Activated CD8-positive, alpha-beta T cell treated with anti-CD3 and anti-CD28 coated beads, Interleukin-2, amount 10 ng/mL, durations not matched to agents 7 days and 5 days (primary cell): ENCODE measurements around the gene EMP2. TPM values are rescaled to one million over a fixed set of nuclear protein-coding genes. Genes with fewer than 3 reads are reported as not detected.

ENCODE experiments used
- ATAC-seq: fragments of 150-1000 bp; cut with Tn5 transposase; one replicate; pipeline ENCODE4 v1.10.0; 2021; ENCODE audit warnings: moderate library complexity
- CTCF ChIA-PET: fragments of 350-600 bp; sonication (Branson Sonifier 250); formaldehyde crosslinking; loops from one replicate; lab custom pipeline; 2021; ENCODE audit warnings: antibody characterized with exemption; lab: Charles Lee
- POLR2A ChIA-PET: fragments of 350-600 bp; sonication (Branson Sonifier 250); formaldehyde crosslinking; loops from one replicate; lab custom pipeline; 2021; ENCODE audit warnings: antibody characterized with exemption; lab: Charles Lee
- DNase-seq: peaks from one replicate; pipeline ENCODE4 v3.0.0-alpha.2; 2020
- H3K27ac Mint-ChIP-seq: one replicate; pipeline ENCODE4 v1.8.0; 2021; ENCODE audit warnings: mild to moderate bottlenecking, mixed read lengths
- H3K27me3 Mint-ChIP-seq: one replicate; pipeline ENCODE4 v1.8.0; 2021; ENCODE audit warnings: low read depth, mixed read lengths
- H3K36me3 Mint-ChIP-seq: one replicate; pipeline ENCODE4 v1.8.0; 2021; ENCODE audit warnings: low read depth, mixed read lengths
- H3K4me1 Mint-ChIP-seq: one replicate; pipeline ENCODE4 v1.8.0; 2021; ENCODE audit warnings: low read depth, mixed read lengths
- H3K4me3 Mint-ChIP-seq: one replicate; pipeline ENCODE4 v1.8.0; 2021; ENCODE audit warnings: mild to moderate bottlenecking, mixed read lengths
- H3K9me3 Mint-ChIP-seq: one replicate; pipeline ENCODE4 v1.8.0; 2022; ENCODE audit warnings: mixed read lengths; ENCODE audit not compliant: insufficient read depth
- total RNA-seq, 2 experiments: library from RNA; stranded (reverse); gene quantifications; one replicate each; pipeline ENCODE4 v1.2.3, GENCODE V29; 2021

The EMP2 gene
- total RNA-seq, 2 experiments from 2014 or later = not detected

- H3K4me1 Mint-ChIP-seq = no peaks in the 10 kb centered on the region
- CTCF ChIA-PET = no interaction called here
Measured at GRCh38 chr16:10606607-10607006, 26.2 kb upstream of the EMP2 start.

GRCh38 chr16:10605636-10606035 is 25.2 kb upstream of the EMP2 start:
- Mint-ChIP-seq H3K27me3 (no peaks in the 10 kb centered on the region), H3K4me3 (no peak overlapping the region), H3K36me3 (no peaks in the 10 kb centered on the region), H3K4me1 (no peaks in the 10 kb centered on the region), H3K27ac (no peak overlapping the region), H3K9me3 (no peaks in the 10 kb centered on the region)
- ChIA-PET POLR2A (no interaction called here), CTCF (interaction anchor here (0.6 kb wide), 1 partner anchor 67 kb away, joined by 3 read pairs; no protein-coding TSS in a partner anchor)
- ATAC-seq = no peak
- DNase-seq = no peak

More at GRCh38 chr16:10606607-10607006, 26.2 kb upstream of the EMP2 start:
- POLR2A ChIA-PET = interaction anchor here (0.7 kb wide), 1 partner anchor 281 kb away, joined by 3 read pairs; no protein-coding TSS in a partner anchor
- ATAC-seq (no peak), DNase-seq (no peak)
- no peak overlapping the region for H3K27ac Mint-ChIP-seq
- H3K36me3 Mint-ChIP-seq = no peaks in the 10 kb centered on the region
- H3K4me3 Mint-ChIP-seq = no peak overlapping the region
- H3K27me3 Mint-ChIP-seq = no peaks in the 10 kb centered on the region
- H3K9me3 Mint-ChIP-seq = no peaks in the 10 kb centered on the region

GRCh38 chr16:10601444-10602408 is 21.3 kb upstream of the EMP2 start:
- Mint-ChIP-seq H3K4me3 (no peak overlapping the region), H3K27ac (no peak overlapping the region), H3K9me3 (no peaks in the 10 kb centered on the region), H3K36me3 (no peaks in the 10 kb centered on the region), H3K27me3 (peaks cover 4% of the 10 kb centered on the region), H3K4me1 (no peaks in the 10 kb centered on the region)
- ChIA-PET POLR2A (no interaction called here), CTCF (no interaction called here)
- ATAC-seq (no peak), DNase-seq (no peak)

GRCh38 chr16:10600782-10601443 is 20.5 kb upstream of the EMP2 start:
- H3K27ac Mint-ChIP-seq = no peak overlapping the region
- H3K36me3 Mint-ChIP-seq = no peaks in the 10 kb centered on the region
- CTCF ChIA-PET = no interaction called here
- ATAC-seq (no peak), DNase-seq (no peak)
- no peaks in the 10 kb centered on the region for H3K4me1 Mint-ChIP-seq
- H3K9me3 Mint-ChIP-seq = no peaks in the 10 kb centered on the region
- H3K4me3 Mint-ChIP-seq = no peak overlapping the region
- POLR2A ChIA-PET = no interaction called here
- peaks cover 4% of the 10 kb centered on the region for H3K27me3 Mint-ChIP-seq

GRCh38 chr16:10599626-10600025 is 19.2 kb upstream of the EMP2 start:
- H3K4me3 Mint-ChIP-seq = no peak overlapping the region
- ATAC-seq = no peak
- H3K27me3 Mint-ChIP-seq = peaks cover 4% of the 10 kb centered on the region
- no peak for DNase-seq
- H3K9me3 Mint-ChIP-seq = no peaks in the 10 kb centered on the region
- POLR2A ChIA-PET = no interaction called here
- no peaks in the 10 kb centered on the region for H3K4me1 Mint-ChIP-seq
- H3K36me3 Mint-ChIP-seq = no peaks in the 10 kb centered on the region
- no peak overlapping the region for H3K27ac Mint-ChIP-seq
- CTCF ChIA-PET = no interaction called here

- DNase-seq (no peak), ATAC-seq (no peak)
- Mint-ChIP-seq H3K4me1 (no peaks in the 10 kb centered on the region), H3K36me3 (no peaks in the 10 kb centered on the region), H3K9me3 (no peaks in the 10 kb centered on the region), H3K27me3 (peaks cover 4% of the 10 kb centered on the region), H3K4me3 (no peak overlapping the region), H3K27ac (no peak overlapping the region)
- ChIA-PET POLR2A (no interaction called here), CTCF (no interaction called here)
Measured at GRCh38 chr16:10598157-10598556, 17.8 kb upstream of the EMP2 start.

- POLR2A ChIA-PET = no interaction called here
- no peak overlapping the region for H3K27ac Mint-ChIP-seq
- H3K9me3 Mint-ChIP-seq = no peaks in the 10 kb centered on the region
- CTCF ChIA-PET = no interaction called here
- H3K4me3 Mint-ChIP-seq = no peak overlapping the region
- no peak for ATAC-seq
- no peaks in the 10 kb centered on the region for H3K4me1 Mint-ChIP-seq
- no peak for DNase-seq
- H3K27me3 Mint-ChIP-seq = peaks cover 4% of the 10 kb centered on the region
- no peaks in the 10 kb centered on the region for H3K36me3 Mint-ChIP-seq
Measured at GRCh38 chr16:10597187-10597601, 16.8 kb upstream of the EMP2 start.

GRCh38 chr16:10594312-10594950 is 14.0 kb upstream of the EMP2 start:
- POLR2A ChIA-PET = no interaction called here
- CTCF ChIA-PET = no interaction called here
- no peak for DNase-seq
- no peaks in the 10 kb centered on the region for H3K36me3 Mint-ChIP-seq
- H3K4me1 Mint-ChIP-seq = no peaks in the 10 kb centered on the region
- H3K4me3 Mint-ChIP-seq = no peak overlapping the region
- no peaks in the 10 kb centered on the region for H3K9me3 Mint-ChIP-seq
- ATAC-seq = no peak
- H3K27ac Mint-ChIP-seq = no peak overlapping the region
- H3K27me3 Mint-ChIP-seq = peaks cover 6% of the 10 kb centered on the region

GRCh38 chr16:10592611-10593010 is 12.2 kb upstream of the EMP2 start:
- H3K36me3 Mint-ChIP-seq = no peaks in the 10 kb centered on the region
- peaks cover 15% of the 10 kb centered on the region for H3K27me3 Mint-ChIP-seq
- ATAC-seq (no peak), DNase-seq (no peak)
- ChIA-PET POLR2A (no interaction called here), CTCF (no interaction called here)
- H3K4me3 Mint-ChIP-seq = no peak overlapping the region
- H3K9me3 Mint-ChIP-seq = no peaks in the 10 kb centered on the region
- H3K4me1 Mint-ChIP-seq = no peaks in the 10 kb centered on the region
- H3K27ac Mint-ChIP-seq = no peak overlapping the region

- ChIA-PET POLR2A (no interaction called here), CTCF (no interaction called here)
- ATAC-seq (no peak), DNase-seq (no peak)
- Mint-ChIP-seq H3K27me3 (peaks cover 11% of the 10 kb centered on the region), H3K36me3 (no peaks in the 10 kb centered on the region), H3K4me3 (no peak overlapping the region), H3K9me3 (no peaks in the 10 kb centered on the region), H3K4me1 (no peaks in the 10 kb centered on the region), H3K27ac (no peak overlapping the region)
Measured at GRCh38 chr16:10590342-10590741, 9.9 kb upstream of the EMP2 start.

- Mint-ChIP-seq H3K4me1 (no peaks in the 10 kb centered on the region), H3K36me3 (no peaks in the 10 kb centered on the region), H3K9me3 (no peaks in the 10 kb centered on the region), H3K27ac (no peak overlapping the region), H3K4me3 (no peak overlapping the region), H3K27me3 (peaks cover 11% of the 10 kb centered on the region)
- POLR2A ChIA-PET = no interaction called here
- no peak for ATAC-seq
- no peak for DNase-seq
- CTCF ChIA-PET = no interaction called here
Measured at GRCh38 chr16:10589109-10589508, 8.7 kb upstream of the EMP2 start.

GRCh38 chr16:10587622-10588021 is 7.2 kb upstream of the EMP2 start:
- ATAC-seq (no peak), DNase-seq (no peak)
- Mint-ChIP-seq H3K9me3 (no peaks in the 10 kb centered on the region), H3K36me3 (no peaks in the 10 kb centered on the region), H3K4me1 (no peaks in the 10 kb centered on the region), H3K27ac (no peak overlapping the region), H3K27me3 (peaks cover 22% of the 10 kb centered on the region), H3K4me3 (no peak overlapping the region)
- CTCF ChIA-PET = no interaction called here
- POLR2A ChIA-PET = no interaction called here
